H9 (cell line): ENCODE results near the gene LIPA. TPM values are rescaled to one million over a fixed set of nuclear protein-coding genes. Genes with fewer than 3 reads are reported as not detected.
"Not testable (repeated sequence)": the region's sequence is repeated elsewhere in the genome, so short reads cannot be mapped to it uniquely, and the experiment has no call there.

Experiments used
- DNase-seq: peaks from one replicate; pipeline ENCODE4 v3.0.0-alpha.2; 2017
- H2AFZ ChIP-seq: one replicate; pipeline ENCODE4 v1.6.1; 2013; ENCODE audit warnings: mild to moderate bottlenecking, low read length, control low read depth, moderate library complexity
- H2AK5ac ChIP-seq: 2 replicates; pipeline ENCODE4 v1.6.1; 2013; ENCODE audit warnings: low read length, control low read depth, mixed read lengths; ENCODE audit not compliant: insufficient read length
- H2BK120ac ChIP-seq: one replicate; pipeline ENCODE4 v1.6.1; 2013; ENCODE audit warnings: low read depth, mild to moderate bottlenecking, low read length, control low read depth, inconsistent platforms; ENCODE audit not compliant: poor library complexity, severe bottlenecking
- H2BK12ac ChIP-seq: 2 replicates; pipeline ENCODE4 v1.6.1; 2013; ENCODE audit warnings: low read length, control low read depth, mixed read lengths, low read depth; ENCODE audit not compliant: insufficient read length
- H2BK15ac ChIP-seq: 2 replicates; pipeline ENCODE4 v1.6.1; 2013; ENCODE audit warnings: low read depth, low read length, control low read depth
- H2BK20ac ChIP-seq: one replicate; pipeline ENCODE4 v1.6.1; 2013; ENCODE audit warnings: low read depth, mild to moderate bottlenecking, low read length, control low read depth, inconsistent platforms; ENCODE audit not compliant: poor library complexity, severe bottlenecking
- H2BK5ac ChIP-seq: 2 replicates; pipeline ENCODE4 v1.6.1; 2013; ENCODE audit warnings: low read length, control low read depth, mixed read lengths; ENCODE audit not compliant: insufficient read length
- H3K14ac ChIP-seq: 2 replicates; pipeline ENCODE4 v1.6.1; 2013; ENCODE audit warnings: low read length, control low read depth; ENCODE audit not compliant: insufficient read depth
- H3K18ac ChIP-seq: 2 replicates; pipeline ENCODE4 v1.6.1; 2013; ENCODE audit warnings: low read depth, mild to moderate bottlenecking, mixed read lengths, low read length, control low read depth; ENCODE audit not compliant: insufficient read length
- H3K23ac ChIP-seq: 2 replicates; pipeline ENCODE4 v1.6.1; 2013; ENCODE audit warnings: low read length, control low read depth, mixed read lengths, low read depth; ENCODE audit not compliant: insufficient read length
- H3K23me2 ChIP-seq: 2 replicates; pipeline ENCODE4 v1.6.1; 2013; ENCODE audit warnings: low read depth, mild to moderate bottlenecking, mixed read lengths, low read length, control low read depth; ENCODE audit not compliant: insufficient read length, poor library complexity, severe bottlenecking
- H3K27ac ChIP-seq: 2 replicates; pipeline ENCODE4 v1.5.1; 2013; ENCODE audit warnings: low read length, control low read depth, mixed read lengths, low read depth; ENCODE audit not compliant: insufficient read length
- H3K27me3 ChIP-seq: 2 replicates; pipeline ENCODE4 v1.6.1; 2013; ENCODE audit warnings: low read length, control low read depth, inconsistent platforms; ENCODE audit not compliant: insufficient read depth
- H3K4ac ChIP-seq: 2 replicates; pipeline ENCODE4 v1.6.1; 2013; ENCODE audit warnings: low read depth, mild to moderate bottlenecking, control low read depth, inconsistent platforms, low read length, moderate library complexity
- H3K4me1 ChIP-seq: 2 replicates; pipeline ENCODE4 v1.6.1; 2013; ENCODE audit warnings: low read length, control low read depth, inconsistent platforms; ENCODE audit not compliant: insufficient read depth
- H3K4me2 ChIP-seq: 2 replicates; pipeline ENCODE4 v1.6.1; 2013; ENCODE audit warnings: low read length, control low read depth, mixed read lengths; ENCODE audit not compliant: insufficient read length, insufficient read depth
- H3K56ac ChIP-seq: 2 replicates; pipeline ENCODE4 v1.6.1; 2013; ENCODE audit warnings: low read depth, mild to moderate bottlenecking, mixed read lengths, low read length, control low read depth; ENCODE audit not compliant: insufficient read length
- H3K79me1 ChIP-seq: 2 replicates; pipeline ENCODE4 v1.6.1; 2013; ENCODE audit warnings: low read depth, mild to moderate bottlenecking, moderate library complexity, low read length, control low read depth, inconsistent platforms; ENCODE audit not compliant: insufficient read depth, poor library complexity, severe bottlenecking
- H3K79me2 ChIP-seq: 2 replicates; pipeline ENCODE4 v1.6.1; 2013; ENCODE audit warnings: low read length, control low read depth, inconsistent platforms; ENCODE audit not compliant: insufficient read depth
- H3K9ac ChIP-seq: 2 replicates; pipeline ENCODE4 v1.6.1; 2013; ENCODE audit warnings: low read length, control low read depth, mixed read lengths; ENCODE audit not compliant: insufficient read length; ENCODE audit errors: extremely low read depth
- H3K9me3 ChIP-seq: one replicate; pipeline ENCODE4 v1.6.1; 2013; ENCODE audit warnings: low read depth, low read length, inconsistent platforms; ENCODE audit not compliant: control insufficient read depth
- H3T11ph ChIP-seq: one replicate; pipeline ENCODE4 v1.6.1; 2013; ENCODE audit warnings: mild to moderate bottlenecking, low read length, control low read depth, inconsistent platforms
- H4K20me1 ChIP-seq: one replicate; pipeline ENCODE4 v1.6.1; 2013; ENCODE audit not compliant: control insufficient read depth, insufficient read length, insufficient read depth
- H4K5ac ChIP-seq: 2 replicates; pipeline ENCODE4 v1.6.1; 2013; ENCODE audit warnings: low read depth, mild to moderate bottlenecking, mixed read lengths, low read length, control low read depth; ENCODE audit not compliant: insufficient read length
- H4K8ac ChIP-seq: replicated peaks from 2 replicates; pipeline ENCODE4 v1.6.1; 2013; ENCODE audit warnings: low read length, control low read depth, mixed read lengths, low read depth; ENCODE audit not compliant: insufficient read length
- H4K91ac ChIP-seq: 2 replicates; pipeline ENCODE4 v1.6.1; 2013; ENCODE audit warnings: low read depth, mild to moderate bottlenecking, moderate library complexity, mixed read lengths, low read length, control low read depth; ENCODE audit not compliant: insufficient read length
- H3K27ac Mint-ChIP-seq, 3 experiments: 2 replicates in 2 of 3; 3 replicates in 1 of 3; pipeline ENCODE4 v1.8.0; 2020 to 2021; ENCODE audit warnings: mixed read lengths in 3 of 3, mild to moderate bottlenecking in 1 of 3, moderate library complexity in 1 of 3
- H3K27me3 Mint-ChIP-seq: 2 replicates; pipeline ENCODE4 v1.8.0; 2021; ENCODE audit warnings: low read depth, mild to moderate bottlenecking, moderate library complexity, mixed read lengths
- H3K36me3 Mint-ChIP-seq, 3 experiments: 2 replicates in 2 of 3; 3 replicates in 1 of 3; pipeline ENCODE4 v1.8.0; 2020 to 2021; ENCODE audit warnings: low read depth in 3 of 3, mixed read lengths in 3 of 3; ENCODE audit not compliant: insufficient read depth in 1 of 3
- H3K4me1 Mint-ChIP-seq, 2 experiments: 2 replicates each; pipeline ENCODE4 v1.8.0; 2020; ENCODE audit warnings: mixed read lengths in 2 of 2
- H3K4me3 Mint-ChIP-seq, 2 experiments: 2 replicates in 1 of 2; 3 replicates in 1 of 2; pipeline ENCODE4 v1.8.0; 2020 to 2021; ENCODE audit warnings: mild to moderate bottlenecking in 2 of 2, mixed read lengths in 2 of 2, moderate library complexity in 1 of 2
- H3K9me3 Mint-ChIP-seq, 2 experiments: 2 replicates in 1 of 2; 3 replicates in 1 of 2; pipeline ENCODE4 v1.8.0; 2020; ENCODE audit warnings: mild to moderate bottlenecking in 2 of 2, mixed read lengths in 2 of 2, moderate library complexity in 1 of 2
- CTCF ChIP-seq: fragments of 200-600 bp; sonication (generic); conservative IDR thresholded peaks from 3 replicates; pipeline ENCODE4 v1.8.0; 2021; ENCODE audit warnings: antibody characterized with exemption, mild to moderate bottlenecking
- WGBS: extraction: QIAGEN DNeasy Blood & Tissue Kit; methylation state at CpG from one replicate; pipeline ENCODE4 v1.1.7; 2013; ENCODE audit warnings: missing lambda C conversion rate, low lambda C conversion rate, mixed read lengths; ENCODE audit not compliant: insufficient read length; ENCODE audit errors: extremely low coverage; 5-methylcytosine and 5-hydroxymethylcytosine counted together
- total RNA-seq: library from RNA; stranded (reverse); gene quantifications from 2 replicates; pipeline ENCODE4 v1.2.1, GENCODE V29; 2021

LIPA gene
- total RNA-seq, 1 experiment from 2014 or later, result 20.9 TPM

- no peak overlapping the region for H4K5ac ChIP-seq
- no peak overlapping the region for H4K91ac ChIP-seq
- no peak overlapping the region for H2BK12ac ChIP-seq
- no peaks in the 10 kb centered on the region for H3K23me2 ChIP-seq
- no peak overlapping the region for H4K8ac ChIP-seq
- Mint-ChIP-seq H3K4me1 (peaks cover 22% of the 10 kb centered on the region in 2 experiments), H3K9me3 (no peaks in the 10 kb centered on the region), H3K4me3 (no peak overlapping the region), H3K36me3 (no peaks in the 10 kb centered on the region), H3K27me3 (no peaks in the 10 kb centered on the region), H3K27ac (peak overlapping the region in 2 of 3 experiments; percentile 29 to 70; a peak in 3 of 7 replicates)
- H2AFZ ChIP-seq, result no peak overlapping the region
- no CpG with 5 or more reads among the region's 2 CpGs for WGBS
- no peak for TF ChIP-seq CTCF
- no peak overlapping the region for H3K4me2 ChIP-seq
- no peaks in the 10 kb centered on the region for H3K79me1 ChIP-seq
- no peak overlapping the region for H3T11ph ChIP-seq
- H3K56ac ChIP-seq, result no peak overlapping the region
- no peak overlapping the region for H3K4ac ChIP-seq
- no peaks in the 10 kb centered on the region for H3K27me3 ChIP-seq
- no peak overlapping the region for H2AK5ac ChIP-seq
- no peak overlapping the region for H3K14ac ChIP-seq
- no peak overlapping the region for H2BK15ac ChIP-seq
- no peaks in the 10 kb centered on the region for H3K79me2 ChIP-seq
- DNase-seq, result no peak
- no peak overlapping the region for H2BK20ac ChIP-seq
- no peak overlapping the region for H2BK5ac ChIP-seq
- H3K23ac ChIP-seq, result no peak overlapping the region
- no peaks in the 10 kb centered on the region for H3K9me3 ChIP-seq
- peaks cover 2% of the 10 kb centered on the region; the same call in 1 of the 2 replicates for H3K4me1 ChIP-seq
- no peaks in the 10 kb centered on the region for H4K20me1 ChIP-seq
- no peak overlapping the region for H3K27ac ChIP-seq
- H2BK120ac ChIP-seq, result no peak overlapping the region
- no peak overlapping the region for H3K18ac ChIP-seq
- H3K9ac ChIP-seq, result no peak overlapping the region
These were observed 80.2 kb downstream of the LIPA start for GRCh38 chr10:89171263-89171872.

DNA sequence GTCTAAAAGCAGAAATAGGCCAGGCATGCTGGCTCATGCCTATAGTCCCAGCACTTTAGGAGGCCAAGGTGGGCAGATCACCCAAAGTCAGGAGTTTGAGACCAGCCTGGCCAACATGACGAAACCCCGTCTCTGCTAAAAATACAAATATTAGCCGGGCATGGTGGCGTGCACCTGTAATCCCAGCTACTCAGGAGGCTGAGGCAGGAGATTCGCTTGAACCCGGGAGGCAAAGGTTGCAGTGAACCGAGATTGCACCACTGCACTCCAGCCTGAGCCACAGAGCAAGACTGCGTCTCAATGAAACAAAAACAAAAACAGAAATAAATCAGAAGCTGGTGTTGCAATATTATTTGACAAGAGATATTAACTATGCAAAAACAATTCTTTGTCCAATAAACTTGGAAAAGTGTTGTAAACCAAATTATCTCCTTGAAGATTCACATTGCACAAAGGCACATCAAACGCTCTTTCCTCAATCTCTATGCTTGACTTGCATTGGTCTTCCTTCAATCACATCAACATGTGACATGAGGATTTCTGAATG lies 83.1 kb downstream of the LIPA start:
- H3K4me2 ChIP-seq, H3K27me3 ChIP-seq, H3K4me3 Mint-ChIP-seq, H2AFZ ChIP-seq, H3K9me3 Mint-ChIP-seq, H2BK120ac ChIP-seq, H4K5ac ChIP-seq, H3K18ac ChIP-seq, H3K27me3 Mint-ChIP-seq, H3T11ph ChIP-seq, H3K79me1 ChIP-seq, DNase-seq, H2BK20ac ChIP-seq, H2BK15ac ChIP-seq, H3K36me3 Mint-ChIP-seq, H3K9ac ChIP-seq, H3K23me2 ChIP-seq, H3K9me3 ChIP-seq, H3K14ac ChIP-seq, H4K20me1 ChIP-seq, H3K56ac ChIP-seq, H4K8ac ChIP-seq, H2AK5ac ChIP-seq, H2BK12ac ChIP-seq, H2BK5ac ChIP-seq, H4K91ac ChIP-seq, H3K27ac Mint-ChIP-seq, H3K79me2 ChIP-seq, H3K4me1 ChIP-seq, H3K23ac ChIP-seq, H3K4ac ChIP-seq, H3K27ac ChIP-seq: not testable (repeated sequence)
- peaks cover 22% of the 10 kb centered on the region in 2 experiments for H3K4me1 Mint-ChIP-seq
- no CpG with 5 or more reads among the region's 9 CpGs for WGBS
